ENCODE data around the gene HOXC4. TPM values are rescaled to one million over a fixed set of nuclear protein-coding genes. Genes with fewer than 3 reads are reported as not detected.

The HOXC4 gene
- total and polyA plus RNA-seq, 10 of the 15 experiments (the other 5 are each of a cell fraction or from before 2014, with no cell fraction given): 1.0 to 11.4 (median 4.2) TPM

DNA sequence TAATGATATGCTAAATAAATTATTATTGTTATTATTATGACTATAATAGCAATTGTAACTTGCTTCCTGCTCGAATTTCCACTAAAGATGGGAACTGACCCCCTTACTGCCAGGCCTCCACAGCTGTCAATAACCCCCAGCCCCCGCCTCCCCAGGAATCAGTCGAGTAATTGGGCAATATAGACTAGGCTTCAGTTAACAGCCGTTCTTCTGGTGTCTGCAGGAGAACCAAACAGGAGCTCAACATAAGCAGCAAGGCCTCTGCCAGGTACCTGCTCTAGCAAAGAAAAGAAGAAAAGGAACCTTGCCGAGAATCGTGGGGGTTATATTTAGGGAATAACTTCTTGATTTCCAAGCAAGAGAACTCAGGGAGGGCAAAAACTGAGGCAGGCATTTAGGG lies 21.8 kb downstream of the HOXC4 start:
- intact Hi-C loops (cut with micrococcal nuclease; ENCODE audit: unreplicated experiment) (no loop called here), in situ Hi-C loops (cut with MboI) (no loop called here)
- ATAC-seq (no peak), DNase-seq (ENCODE audit: low read depth, low spot score) (no peak), FAIRE-seq (no peak)
- Histone ChIP-seq H4K20me1 (ENCODE audit: control insufficient read depth, insufficient read depth) (no peaks in the 10 kb centered on the region), H3K4me3 (no peak overlapping the region), H3K36me3 (ENCODE audit: control insufficient read depth in 2 of 2, insufficient read depth in 2 of 2, low read length in 1 of 2) (no peaks in the 10 kb centered on the region), H3K79me2 (ENCODE audit: control insufficient read depth, insufficient read depth, low read length) (no peaks in the 10 kb centered on the region), H3K4me2 (ENCODE audit: control insufficient read depth, insufficient read depth) (no peak overlapping the region), H3K9me3 (replicated peaks; ENCODE audit: control insufficient read depth, insufficient read depth, low read length) (no peaks in the 10 kb centered on the region), H3K4me1 (ENCODE audit: control insufficient read depth, insufficient read depth, low read length) (no peaks in the 10 kb centered on the region), H3K9ac (ENCODE audit: control insufficient read depth, insufficient read depth, low read length) (no peak overlapping the region), H3K27me3 (replicated peaks in 1 of 2; ENCODE audit: control insufficient read depth in 2 of 2, insufficient read depth in 2 of 2, low read length in 1 of 2) (no peaks in the 10 kb centered on the region), H2AFZ (ENCODE audit: control insufficient read depth, low read depth, low read length) (no peak overlapping the region), H3K27ac (ENCODE audit: control insufficient read depth, insufficient read depth) (no peak overlapping the region)
- POLR2A ChIA-PET: no interaction called here
- SMC1A ChIA-PET (ENCODE audit: uncharacterized antibody, unreplicated experiment): no interaction called here
- TF ChIP-seq ETV6 (conservative IDR thresholded peaks at IDR 0.05 in 1 of 2, IDR thresholded peaks at IDR 0.05 in 1 of 2; ENCODE audit: borderline replicate concordance in 1 of 2, low read depth in 1 of 2): no peak
- no peak for TF ChIP-seq ZNF217 (IDR thresholded peaks at IDR 0.05)
- TF ChIP-seq CREM (IDR thresholded peaks at IDR 0.05; ENCODE audit: low read depth): no peak
- TF ChIP-seq IKZF1 (conservative IDR thresholded peaks at IDR 0.05): no peak
- CTCF ChIA-PET: interaction anchor here (0.8 to 1.4 kb wide), 3 partner anchors 21 to 126 kb away, joined by 3 to 5 read pairs (median 4); partner anchors contain the start of genes HOXC4 and HOXC5
- WGBS (ENCODE audit: insufficient coverage, insufficient replicate concordance, low lambda C conversion rate, missing lambda C conversion rate): 22% methylated on average over 6 of the region's 6 CpGs
- no TSS peak for BruUV-seq (replicated peaks)
- RAD21 ChIA-PET (ENCODE audit: unreplicated experiment): interaction anchor here (1.3 kb wide), 1 partner anchor 22 kb away, joined by 3 read pairs; the partner anchor contains the start of gene HOXC4

DNA sequence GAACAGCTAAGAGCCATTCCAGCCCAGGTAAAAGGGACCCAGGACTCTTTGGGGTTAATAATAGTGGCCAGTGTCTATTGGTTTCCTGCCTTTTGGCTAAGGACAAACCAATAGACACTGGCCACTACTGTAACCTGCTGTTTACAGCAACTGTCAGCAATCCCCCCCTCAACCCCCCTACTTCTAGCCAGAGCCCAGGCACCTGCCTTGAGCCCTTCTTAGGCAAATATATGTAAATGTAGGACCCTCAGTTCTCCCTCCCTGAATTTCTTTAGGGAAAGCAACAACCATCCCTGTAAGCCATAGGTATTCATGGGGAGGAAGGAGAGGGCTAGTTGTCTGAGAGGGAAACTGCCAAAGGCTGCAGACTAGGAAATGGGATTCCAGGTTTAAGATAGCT lies 22.3 kb downstream of the HOXC4 start:
- Histone ChIP-seq H3K9ac (ENCODE audit: control insufficient read depth, insufficient read depth, low read length) (no peak overlapping the region), H3K27ac (ENCODE audit: control insufficient read depth, insufficient read depth) (no peak overlapping the region), H2AFZ (ENCODE audit: control insufficient read depth, low read depth, low read length) (no peak overlapping the region), H3K4me2 (ENCODE audit: control insufficient read depth, insufficient read depth) (no peak overlapping the region), H3K27me3 (replicated peaks in 1 of 2; ENCODE audit: control insufficient read depth in 2 of 2, insufficient read depth in 2 of 2, low read length in 1 of 2) (no peaks in the 10 kb centered on the region), H4K20me1 (ENCODE audit: control insufficient read depth, insufficient read depth) (no peaks in the 10 kb centered on the region), H3K4me1 (ENCODE audit: control insufficient read depth, insufficient read depth, low read length) (no peaks in the 10 kb centered on the region), H3K36me3 (ENCODE audit: control insufficient read depth in 2 of 2, insufficient read depth in 2 of 2, low read length in 1 of 2) (no peaks in the 10 kb centered on the region), H3K79me2 (ENCODE audit: control insufficient read depth, insufficient read depth, low read length) (no peaks in the 10 kb centered on the region), H3K4me3 (no peak overlapping the region), H3K9me3 (replicated peaks; ENCODE audit: control insufficient read depth, insufficient read depth, low read length) (no peaks in the 10 kb centered on the region)
- intact Hi-C loops (cut with micrococcal nuclease; ENCODE audit: unreplicated experiment): no loop called here
- ChIA-PET CTCF (interaction anchor here (1.1 to 1.4 kb wide), 2 partner anchors 22 to 126 kb away, joined by 3 to 5 read pairs; partner anchors contain the start of gene HOXC4), SMC1A (ENCODE audit: uncharacterized antibody, unreplicated experiment) (no interaction called here), POLR2A (no interaction called here), RAD21 (ENCODE audit: unreplicated experiment) (interaction anchor here (1.3 kb wide), 1 partner anchor 22 kb away, joined by 3 read pairs; the partner anchor contains the start of gene HOXC4)
- no peak for DNase-seq (ENCODE audit: low read depth, low spot score)
- FAIRE-seq: no peak
- in situ Hi-C loops (cut with MboI): no loop called here
- ATAC-seq: no peak
- no TSS peak for BruUV-seq (replicated peaks)
- TF ChIP-seq NFXL1 (IDR thresholded peaks at IDR 0.05; ENCODE audit: borderline replicate concordance): no peak
- TF ChIP-seq, protein P1, sequence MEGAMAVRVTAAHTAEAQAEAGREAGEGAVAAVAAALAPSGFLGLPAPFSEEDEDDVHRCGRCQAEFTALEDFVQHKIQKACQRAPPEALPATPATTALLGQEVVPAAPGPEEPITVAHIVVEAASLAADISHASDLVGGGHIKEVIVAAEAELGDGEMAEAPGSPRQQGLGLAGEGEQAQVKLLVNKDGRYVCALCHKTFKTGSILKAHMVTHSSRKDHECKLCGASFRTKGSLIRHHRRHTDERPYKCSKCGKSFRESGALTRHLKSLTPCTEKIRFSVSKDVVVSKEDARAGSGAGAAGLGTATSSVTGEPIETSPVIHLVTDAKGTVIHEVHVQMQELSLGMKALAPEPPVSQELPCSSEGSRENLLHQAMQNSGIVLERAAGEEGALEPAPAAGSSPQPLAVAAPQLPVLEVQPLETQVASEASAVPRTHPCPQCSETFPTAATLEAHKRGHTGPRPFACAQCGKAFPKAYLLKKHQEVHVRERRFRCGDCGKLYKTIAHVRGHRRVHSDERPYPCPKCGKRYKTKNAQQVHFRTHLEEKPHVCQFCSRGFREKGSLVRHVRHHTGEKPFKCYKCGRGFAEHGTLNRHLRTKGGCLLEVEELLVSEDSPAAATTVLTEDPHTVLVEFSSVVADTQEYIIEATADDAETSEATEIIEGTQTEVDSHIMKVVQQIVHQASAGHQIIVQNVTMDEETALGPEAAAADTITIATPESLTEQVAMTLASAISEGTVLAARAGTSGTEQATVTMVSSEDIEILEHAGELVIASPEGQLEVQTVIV (IDR thresholded peaks at IDR 0.05; ENCODE audit: borderline replicate concordance, partially characterized antibody): no peak
- TF ChIP-seq EGR1 (IDR thresholded peaks at IDR 0.05; ENCODE audit: borderline replicate concordance in 1 of 2, low read depth in 2 of 2, low read length in 2 of 2): no peak
- no peak for TF ChIP-seq MYC (IDR thresholded peaks at IDR 0.05; ENCODE audit: insufficient read depth, insufficient read length, insufficient replicate concordance, low read length, severe bottlenecking)
- TF ChIP-seq E2F8 (IDR thresholded peaks at IDR 0.05; ENCODE audit: low read depth, partially characterized antibody): no peak

Data from GM12878 (cell line).